Mesothelial cell of epicardium (in vitro differentiated cells): ENCODE data around the gene CRAMP1. TPM values are rescaled to one million over a fixed set of nuclear protein-coding genes. Genes with fewer than 3 reads are reported as not detected.

Experiments used
- DNase-seq, 2 experiments: peaks; one replicate each; pipeline ENCODE4 v3.0.0; 2021; ENCODE audit warnings: low spot score in 2 of 2; ENCODE audit not compliant: unreplicated experiment in 2 of 2
- H3K27ac Mint-ChIP-seq: 2 replicates; pipeline ENCODE4 v1.8.0; 2021; ENCODE audit warnings: mixed read lengths
- H3K27me3 Mint-ChIP-seq: 2 replicates; pipeline ENCODE4 v1.8.0; 2021; ENCODE audit warnings: low read depth, mixed read lengths
- H3K36me3 Mint-ChIP-seq: 2 replicates; pipeline ENCODE4 v1.8.0; 2021; ENCODE audit warnings: mixed read lengths
- H3K4me1 Mint-ChIP-seq: 2 replicates; pipeline ENCODE4 v1.8.0; 2021; ENCODE audit warnings: mixed read lengths
- H3K4me3 Mint-ChIP-seq: 2 replicates; pipeline ENCODE4 v1.8.0; 2021; ENCODE audit warnings: mild to moderate bottlenecking, moderate library complexity, mixed read lengths
- H3K9me3 Mint-ChIP-seq: 2 replicates; pipeline ENCODE4 v1.8.0; 2021; ENCODE audit warnings: mixed read lengths
- CTCF ChIP-seq: fragments of 200-600 bp; sonication (generic); IDR thresholded peaks from one replicate; pipeline ENCODE4 v1.5.0; 2021; ENCODE audit warnings: antibody characterized with exemption; ENCODE audit not compliant: unreplicated experiment
- total RNA-seq: library from RNA; stranded (reverse); gene quantifications from 3 replicates; pipeline ENCODE4 v1.2.1, GENCODE V29; 2021

CRAMP1 gene
- total RNA-seq, 1 donor from 2014 or later, result 44.8 TPM

GRCh38 chr16:1687427-1688316 lies 75.5 kb downstream of the CRAMP1 start:
- no peak overlapping the region for H3K4me3 Mint-ChIP-seq
- no peak for TF ChIP-seq CTCF
- peaks cover 10% of the 10 kb centered on the region for H3K4me1 Mint-ChIP-seq
- no peaks in the 10 kb centered on the region for H3K27me3 Mint-ChIP-seq
- H3K36me3 Mint-ChIP-seq, result peaks cover 45% of the 10 kb centered on the region
- no peak for DNase-seq
- H3K9me3 Mint-ChIP-seq, result no peaks in the 10 kb centered on the region
- H3K27ac Mint-ChIP-seq, result no peak overlapping the region

- Mint-ChIP-seq H3K4me1 (peaks cover 10% of the 10 kb centered on the region), H3K4me3 (no peak overlapping the region), H3K36me3 (peaks cover 51% of the 10 kb centered on the region), H3K9me3 (peaks cover under 1% of the 10 kb centered on the region), H3K27me3 (no peaks in the 10 kb centered on the region), H3K27ac (peak overlapping the region; percentile 93)
- TF ChIP-seq CTCF, result no peak
- DNase-seq, result no peak
Observed at GRCh38 chr16:1688807-1689560, 76.8 kb downstream of the CRAMP1 start.

- Mint-ChIP-seq H3K9me3 (peaks cover 5% of the 10 kb centered on the region), H3K27me3 (no peaks in the 10 kb centered on the region), H3K4me1 (peaks cover 10% of the 10 kb centered on the region), H3K27ac (peak overlapping the region; percentile 93), H3K4me3 (no peak overlapping the region), H3K36me3 (peaks cover 58% of the 10 kb centered on the region)
- no peak for TF ChIP-seq CTCF
- no peak for DNase-seq
Observed at GRCh38 chr16:1689853-1690252, 77.7 kb downstream of the CRAMP1 start.

- TF ChIP-seq CTCF, result no peak
- Mint-ChIP-seq H3K4me3 (no peak overlapping the region), H3K4me1 (peaks cover 10% of the 10 kb centered on the region), H3K27me3 (no peaks in the 10 kb centered on the region), H3K36me3 (peaks cover 55% of the 10 kb centered on the region), H3K9me3 (peaks cover 5% of the 10 kb centered on the region), H3K27ac (peak overlapping the region; percentile 93)
- DNase-seq, result no peak
Observed at GRCh38 chr16:1690810-1691209, 78.7 kb downstream of the CRAMP1 start.

- Mint-ChIP-seq H3K4me3 (no peak overlapping the region), H3K9me3 (peaks cover 5% of the 10 kb centered on the region), H3K4me1 (peaks cover 10% of the 10 kb centered on the region), H3K27ac (no peak overlapping the region), H3K27me3 (no peaks in the 10 kb centered on the region), H3K36me3 (peaks cover 54% of the 10 kb centered on the region)
- TF ChIP-seq CTCF, result no peak
- DNase-seq, result no peak
Observed at GRCh38 chr16:1691276-1691675, 79.1 kb downstream of the CRAMP1 start.
